Colonic mucosa (tissue), 4 donors: ENCODE measurements around the gene KRTAP20-2. TPM values are rescaled to one million over a fixed set of nuclear protein-coding genes. Genes with fewer than 3 reads are reported as not detected.

ENCODE experiments used
- DNase-seq: peaks from one replicate; pipeline ENCODE4 v3.0.0-alpha.2; 2020
- H3K27ac ChIP-seq: fragments of 200-600 bp; one replicate; pipeline ENCODE4 v1.8.0; 2021
- H3K27me3 ChIP-seq: fragments of 200-600 bp; one replicate; pipeline ENCODE4 v1.8.0; 2021
- H3K36me3 ChIP-seq: fragments of 200-600 bp; one replicate; pipeline ENCODE4 v1.8.0; 2021
- H3K4me1 ChIP-seq: fragments of 200-600 bp; one replicate; pipeline ENCODE4 v1.8.0; 2021; ENCODE audit warnings: mild to moderate bottlenecking
- H3K4me3 ChIP-seq: fragments of 200-600 bp; one replicate; pipeline ENCODE4 v1.8.0; 2021
- H3K9ac ChIP-seq, 2 donors: one replicate each; pipeline ENCODE4 v1.7.0; 2013; ENCODE audit warnings: control low read depth in 2 of 2, low read depth in 2 of 2, low read length in 2 of 2
- H3K9me3 ChIP-seq: fragments of 200-600 bp; one replicate; pipeline ENCODE4 v1.8.0; 2021
- intact Hi-C: fragments of 100-400 bp; cut with DNase I; formaldehyde crosslinking; loops from one replicate; pipeline ENCODE4 v1.14.1; 2022
- total RNA-seq, 2 donors: library from RNA; stranded (reverse); fragmentation: NEBNext Ultra II Directional in 1 of 2; extraction: Animal tissue kit (Norgen Biotek cat#: 25700) in 1 of 2; gene quantifications; one replicate each; pipeline ENCODE4 v1.2.1, GENCODE V29; 2021
- TF ChIP-seq, protein P1 (sequence below): fragments of 200-600 bp; IDR thresholded peaks from one replicate; pipeline ENCODE4 v1.8.0; 2022; ENCODE audit warnings: antibody characterized with exemption, mild to moderate bottlenecking
- donor health status: healthy.
- donor health status: DM: no; HTN: no; CAD: no.
- donor health status: DM: no; HTN: no; CAD: no.

Gene KRTAP20-2
- total RNA-seq, 2 donors from 2014 or later = not detected

- H3K9ac ChIP-seq = no peak overlapping the region
- no peaks in the 10 kb centered on the region for H3K36me3 ChIP-seq
- no peaks in the 10 kb centered on the region for H3K27me3 ChIP-seq
- H3K4me1 ChIP-seq = no peaks in the 10 kb centered on the region
- TF ChIP-seq, protein P1, sequence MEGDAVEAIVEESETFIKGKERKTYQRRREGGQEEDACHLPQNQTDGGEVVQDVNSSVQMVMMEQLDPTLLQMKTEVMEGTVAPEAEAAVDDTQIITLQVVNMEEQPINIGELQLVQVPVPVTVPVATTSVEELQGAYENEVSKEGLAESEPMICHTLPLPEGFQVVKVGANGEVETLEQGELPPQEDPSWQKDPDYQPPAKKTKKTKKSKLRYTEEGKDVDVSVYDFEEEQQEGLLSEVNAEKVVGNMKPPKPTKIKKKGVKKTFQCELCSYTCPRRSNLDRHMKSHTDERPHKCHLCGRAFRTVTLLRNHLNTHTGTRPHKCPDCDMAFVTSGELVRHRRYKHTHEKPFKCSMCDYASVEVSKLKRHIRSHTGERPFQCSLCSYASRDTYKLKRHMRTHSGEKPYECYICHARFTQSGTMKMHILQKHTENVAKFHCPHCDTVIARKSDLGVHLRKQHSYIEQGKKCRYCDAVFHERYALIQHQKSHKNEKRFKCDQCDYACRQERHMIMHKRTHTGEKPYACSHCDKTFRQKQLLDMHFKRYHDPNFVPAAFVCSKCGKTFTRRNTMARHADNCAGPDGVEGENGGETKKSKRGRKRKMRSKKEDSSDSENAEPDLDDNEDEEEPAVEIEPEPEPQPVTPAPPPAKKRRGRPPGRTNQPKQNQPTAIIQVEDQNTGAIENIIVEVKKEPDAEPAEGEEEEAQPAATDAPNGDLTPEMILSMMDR = no peak
- no peak overlapping the region for H3K27ac ChIP-seq
- H3K9me3 ChIP-seq = no peaks in the 10 kb centered on the region
- intact Hi-C loops = no loop called here
- DNase-seq = no peak
- no peak overlapping the region for H3K4me3 ChIP-seq
These were observed 14.9 kb upstream of the KRTAP20-2 start for GRCh38 chr21:30620080-30620479.

GRCh38 chr21:30620522-30620921 lies 14.5 kb upstream of the KRTAP20-2 start, which contains the start of gene KRTAP20-4:
Gene KRTAP20-4 (plus strand): TSS chr21:30620627.
- no peak within 1 kb of the TSS for H3K4me3 ChIP-seq
- intact Hi-C loops = no loop called here
- no peak for DNase-seq
- H3K27ac ChIP-seq = no peak within 1 kb of the TSS
- no peaks in the 10 kb centered on the region for H3K9me3 ChIP-seq
- H3K36me3 ChIP-seq = no peaks in the 10 kb centered on the region
- no peaks in the 10 kb centered on the region for H3K4me1 ChIP-seq
- no peaks in the 10 kb centered on the region for H3K27me3 ChIP-seq
- H3K9ac ChIP-seq = no peak within 1 kb of the TSS
- TF ChIP-seq, protein P1 = no peak

DNA sequence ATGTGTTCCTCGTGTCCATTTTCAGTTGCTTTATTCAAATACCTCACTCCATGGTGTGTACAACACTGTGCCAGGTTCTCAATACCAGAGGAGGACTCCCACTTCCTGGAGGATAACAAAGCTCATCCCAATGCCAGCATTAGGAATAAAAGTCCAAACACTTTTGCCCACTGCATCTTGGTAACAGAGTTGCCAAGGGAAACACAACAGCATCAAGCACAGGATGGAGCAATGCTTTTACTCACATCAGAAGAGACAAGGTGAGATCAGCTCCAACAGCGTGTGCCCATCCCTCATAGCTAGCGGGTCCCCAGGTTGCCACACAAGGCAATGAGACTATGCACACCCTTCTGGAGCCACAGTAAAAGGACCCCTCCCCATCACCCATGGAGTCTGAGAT lies 11.6 kb upstream of the KRTAP20-2 start:
- intact Hi-C loops = no loop called here
- no peak overlapping the region for H3K9ac ChIP-seq
- H3K27ac ChIP-seq = no peak overlapping the region
- H3K27me3 ChIP-seq = no peaks in the 10 kb centered on the region
- H3K36me3 ChIP-seq = no peaks in the 10 kb centered on the region
- TF ChIP-seq, protein P1 = no peak
- no peak for DNase-seq
- H3K9me3 ChIP-seq = no peaks in the 10 kb centered on the region
- H3K4me1 ChIP-seq = no peaks in the 10 kb centered on the region
- no peak overlapping the region for H3K4me3 ChIP-seq

DNA sequence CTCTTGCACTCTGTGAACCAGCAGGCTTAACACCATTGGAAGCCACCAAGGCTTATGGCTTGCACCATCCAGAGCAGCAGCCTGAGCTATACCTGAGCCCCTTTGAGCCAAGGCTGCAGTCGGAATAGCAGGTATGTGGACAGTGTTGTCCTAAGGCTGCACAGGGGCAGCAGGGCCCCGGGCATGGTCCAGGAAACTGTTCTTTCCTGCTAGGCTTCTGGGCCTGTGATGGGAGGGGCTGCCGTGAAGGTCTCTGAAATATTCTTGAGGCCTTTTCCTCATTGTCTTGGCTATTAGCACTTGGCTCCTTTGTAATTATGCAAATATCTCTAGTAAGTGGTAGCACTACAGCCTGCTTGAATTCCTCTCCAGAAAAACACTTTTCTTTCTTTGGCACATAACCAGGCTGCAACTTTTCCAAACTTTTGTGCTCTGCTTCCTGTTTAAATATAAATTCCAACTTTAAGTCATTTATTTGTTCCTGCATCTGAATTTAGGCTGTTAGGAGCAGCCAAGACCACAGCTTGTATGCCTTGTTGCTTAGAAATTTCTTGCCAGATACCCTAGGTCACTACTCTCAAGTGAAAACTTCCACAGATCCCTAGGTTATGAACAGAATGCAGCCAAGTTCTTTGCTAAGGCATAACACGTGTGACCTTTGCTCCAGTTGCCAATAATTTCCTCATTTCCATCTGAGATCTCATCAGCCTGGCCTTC lies 9.4 kb upstream of the KRTAP20-2 start:
- intact Hi-C loops = no loop called here
- Histone ChIP-seq H3K4me1 (no peaks in the 10 kb centered on the region), H3K36me3 (no peaks in the 10 kb centered on the region), H3K27me3 (no peaks in the 10 kb centered on the region), H3K9me3 (no peaks in the 10 kb centered on the region), H3K27ac (no peak overlapping the region), H3K4me3 (no peak overlapping the region), H3K9ac (no peak overlapping the region)
- TF ChIP-seq, protein P1 = no peak
- DNase-seq = no peak

GRCh38 chr21:30628109-30628508 lies 6.9 kb upstream of the KRTAP20-2 start:
- no peaks in the 10 kb centered on the region for H3K4me1 ChIP-seq
- H3K27me3 ChIP-seq = no peaks in the 10 kb centered on the region
- TF ChIP-seq, protein P1 = no peak
- H3K36me3 ChIP-seq = no peaks in the 10 kb centered on the region
- no peak overlapping the region for H3K27ac ChIP-seq
- no peak overlapping the region for H3K4me3 ChIP-seq
- intact Hi-C loops = no loop called here
- no peak for DNase-seq
- no peak overlapping the region for H3K9ac ChIP-seq
- H3K9me3 ChIP-seq = no peaks in the 10 kb centered on the region
